GM18517 (cell line): ENCODE measurements around the gene LRRC36.
"Not testable (repeated sequence)": the region's sequence is repeated elsewhere in the genome, so short reads cannot be mapped to it uniquely, and the experiment has no call there.

Source experiments
- ATAC-seq: cut with Tn5 transposase; IDR thresholded peaks from one replicate; pipeline ENCODE4 v1.9.1; 2021; ENCODE audit warnings: mild to moderate bottlenecking, moderate library complexity; ENCODE audit not compliant: unreplicated experiment

The LRRC36 gene

GRCh38 chr16:67399218-67399733 lies 72.7 kb downstream of the LRRC36 start:
- ATAC-seq = no peak

GRCh38 chr16:67399749-67400704 lies 73.4 kb downstream of the LRRC36 start:
- no peak for ATAC-seq

GRCh38 chr16:67400901-67401300 lies 74.3 kb downstream of the LRRC36 start:
- no peak for ATAC-seq

GRCh38 chr16:67403976-67404555 lies 77.5 kb downstream of the LRRC36 start:
- ATAC-seq = no peak

- no peak for ATAC-seq
Observed at GRCh38 chr16:67404740-67405226, 78.2 kb downstream of the LRRC36 start.

GRCh38 chr16:67405336-67405735 lies 78.7 kb downstream of the LRRC36 start:
- no peak for ATAC-seq

GRCh38 chr16:67406111-67406971 lies 79.7 kb downstream of the LRRC36 start:
- ATAC-seq = no peak

- ATAC-seq = no peak
Observed at GRCh38 chr16:67407176-67407787, 80.7 kb downstream of the LRRC36 start.

GRCh38 chr16:67407788-67408452 lies 81.3 kb downstream of the LRRC36 start:
- ATAC-seq = no peak

GRCh38 chr16:67409631-67410030 lies 83.0 kb downstream of the LRRC36 start:
- no peak for ATAC-seq

GRCh38 chr16:67411339-67411738 lies 84.7 kb downstream of the LRRC36 start:
- ATAC-seq = no peak

GRCh38 chr16:67412294-67412693 lies 85.7 kb downstream of the LRRC36 start:
- no peak for ATAC-seq

GRCh38 chr16:67413978-67414911 lies 87.6 kb downstream of the LRRC36 start:
- no peak for ATAC-seq

- not testable (repeated sequence) for ATAC-seq
Observed at GRCh38 chr16:67415421-67415820, 88.8 kb downstream of the LRRC36 start.

GRCh38 chr16:67415872-67416793 lies 89.5 kb downstream of the LRRC36 start, which contains the start of gene ZDHHC1:
Gene ZDHHC1 (minus strand): TSS chr16:67416477. CDS start chr16:67407775, 8,702 bp downstream.
- ATAC-seq = peak; percentile 57

GRCh38 chr16:67417333-67418061 lies 90.9 kb downstream of the LRRC36 start:
- no peak for ATAC-seq

GRCh38 chr16:67419502-67419901 lies 92.9 kb downstream of the LRRC36 start:
- no peak for ATAC-seq
